K562 (cell line): ENCODE results near the gene SCFD2. TPM values are rescaled to one million over a fixed set of nuclear protein-coding genes. Genes with fewer than 3 reads are reported as not detected.
A peak's percentile ranks its signal among the peaks of the same experiment; 100 is the strongest.

Experiments
- ATAC-seq: fragments of 200-7000 bp; cut with Tn5 transposase; 3 replicates; pipeline ENCODE4 v1.9.1; 2020; ENCODE audit warnings: moderate library complexity
- BruUV-seq: library from RNA; stranded (reverse); fragments of 400-500 nt; replicated peaks from 2 replicates; lab custom pipeline; 2021; lab: Mats Ljungman, UMichigan
- CTCF ChIA-PET: fragments of 300-600 bp; formaldehyde crosslinking; extraction: SDS; loops from one replicate; lab custom pipeline; 2021; ENCODE audit warnings: low intra/inter-chr PET ratio; lab: Yijun Ruan, JAX
- POLR2A ChIA-PET: fragments of 300-600, 350-650 bp; sonication (Branson Sonifier 250); formaldehyde crosslinking; extraction: SDS; loops from one replicate; lab custom pipeline; 2021; ENCODE audit warnings: antibody characterized with exemption, inconsistent platforms; lab: Yijun Ruan, JAX
- DNase-seq, 4 experiments: peaks; one replicate each; pipeline versions ENCODE4 v3.0.0 to v3.0.0-alpha.2; 2011 to 2018; ENCODE audit warnings: low spot score in 3 of 4, mixed read lengths in 3 of 4; ENCODE audit errors: extremely low read depth in 1 of 4
- FAIRE-seq: peaks from 2 replicates; lab custom pipeline; 2011; peaks lifted over from hg19 to GRCh38; lab: Jason Lieb, UNC
- H2AFZ ChIP-seq: 2 replicates; pipeline ENCODE4 v1.6.0; 2011; ENCODE audit warnings: low read depth, low read length, control low read depth, inconsistent platforms
- H3K27ac ChIP-seq: fragments of 200-600 bp; 3 replicates; pipeline ENCODE4 v1.8.0; 2011; ENCODE audit warnings: low read depth, mild to moderate bottlenecking, control low read depth, inconsistent platforms, low read length, moderate library complexity, mixed read lengths; ENCODE audit errors: extremely low read depth
- H3K27me3 ChIP-seq, 2 experiments: fragments of 300-600 bp in 1 of 2; 2 replicates in 1 of 2; 3 replicates in 1 of 2; pipeline versions ENCODE4 v1.6.0 to v1.8.0; 2011; ENCODE audit warnings: inconsistent platforms in 2 of 2, low read length in 2 of 2, mild to moderate bottlenecking in 1 of 2, mixed read lengths in 1 of 2, moderate library complexity in 1 of 2; ENCODE audit not compliant: control insufficient read depth in 2 of 2, insufficient read depth in 2 of 2
- H3K36me3 ChIP-seq: fragments of 300-600 bp; 3 replicates; pipeline ENCODE4 v1.8.0; 2011; ENCODE audit warnings: mild to moderate bottlenecking, low read length, inconsistent platforms; ENCODE audit not compliant: control insufficient read depth, insufficient read depth
- H3K4me1 ChIP-seq, 2 experiments: fragments of 200-600 bp in 1 of 2; replicated peaks in 1 of 2; 2 replicates in 1 of 2; 3 replicates in 1 of 2; pipeline versions ENCODE4 v1.5.1 to v1.8.0; 2011; ENCODE audit warnings: inconsistent platforms in 2 of 2, low read length in 2 of 2, mild to moderate bottlenecking in 1 of 2, mixed read lengths in 1 of 2, moderate library complexity in 1 of 2; ENCODE audit not compliant: control insufficient read depth in 2 of 2, insufficient read depth in 2 of 2
- H3K4me2 ChIP-seq: 2 replicates; pipeline ENCODE4 v1.6.1; 2011; ENCODE audit warnings: low read length, control low read depth, inconsistent platforms, mixed read lengths; ENCODE audit not compliant: insufficient read depth
- H3K4me3 ChIP-seq: fragments of 200-600 bp; sonication (generic), shearing (Covaris generic); 2 replicates; pipeline ENCODE4 v1.5.1; 2016; ENCODE audit warnings: control low read depth, inconsistent platforms
- H3K79me2 ChIP-seq: fragments of 200-600 bp; 3 replicates; pipeline ENCODE4 v1.8.0; 2011; ENCODE audit warnings: low read length, inconsistent platforms; ENCODE audit not compliant: control insufficient read depth, insufficient read depth
- H3K9ac ChIP-seq, 2 experiments: 2 replicates each; pipeline versions ENCODE4 v1.6.0 to v1.6.1; 2011; ENCODE audit warnings: low read depth in 2 of 2, low read length in 2 of 2, control low read depth in 1 of 2, inconsistent platforms in 1 of 2, mild to moderate bottlenecking in 1 of 2, mixed read lengths in 1 of 2; ENCODE audit not compliant: insufficient read depth in 1 of 2
- H3K9me1 ChIP-seq: one replicate; pipeline ENCODE4 v1.6.0; 2011; ENCODE audit warnings: inconsistent platforms, mild to moderate bottlenecking, low read length, moderate library complexity; ENCODE audit not compliant: control insufficient read depth, insufficient read depth
- H3K9me3 ChIP-seq: replicated peaks from 2 replicates; pipeline ENCODE4 v1.5.1; 2011; ENCODE audit warnings: low read depth, low read length, inconsistent platforms; ENCODE audit not compliant: control insufficient read depth, insufficient read depth
- H4K20me1 ChIP-seq: replicated peaks from 2 replicates; pipeline ENCODE4 v1.6.1; 2011; ENCODE audit warnings: low read length, inconsistent platforms, mixed read lengths; ENCODE audit not compliant: control insufficient read depth, insufficient read depth
- CHD4 ChIP-seq: fragments of 200-600 bp; sonication (generic); IDR thresholded peaks from 3 replicates; pipeline ENCODE4 v1.6.1; 2012; ENCODE audit warnings: low read depth, mild to moderate bottlenecking, mixed read lengths, low read length, inconsistent platforms; ENCODE audit not compliant: insufficient read depth, insufficient replicate concordance, poor library complexity, severe bottlenecking
- ETV1 ChIP-seq: fragments of 450-650 bp; conservative IDR thresholded peaks from 2 replicates; pipeline ENCODE4 v1.6.1; 2016; ENCODE audit warnings: missing genetic modification characterization, control low read depth, low read depth, missing compliant biosample characterization
- FOXK2 ChIP-seq, 2 experiments: fragments of 450-650 bp; IDR thresholded peaks in 1 of 2; conservative IDR thresholded peaks in 1 of 2; 2 replicates each; pipeline ENCODE4 v1.6.1; 2016; ENCODE audit warnings: low read depth in 2 of 2, mild to moderate bottlenecking in 1 of 2
- MAFK ChIP-seq: IDR thresholded peaks from 2 replicates; pipeline ENCODE4 v1.6.1; 2011; ENCODE audit warnings: low read length, improper control_type of control experiment
- MEIS2 ChIP-seq: fragments of 450-650 bp; IDR thresholded peaks from 2 replicates; pipeline ENCODE4 v1.6.1; 2014; ENCODE audit warnings: mild to moderate bottlenecking; ENCODE audit not compliant: partially characterized antibody
- SMARCA5 ChIP-seq: fragments of 450-650 bp; IDR thresholded peaks from 2 replicates; pipeline ENCODE4 v1.6.1; 2016
- ZNF316 ChIP-seq: fragments of 450-650 bp; IDR thresholded peaks from 2 replicates; pipeline ENCODE4 v1.6.1; 2016
- ZNF589 ChIP-seq: fragments of 200-800 bp; sonication (Bioruptor generic); IDR thresholded peaks from 2 replicates; pipeline ENCODE4 v1.6.1; 2016; ENCODE audit warnings: low read depth, missing genetic modification characterization, missing compliant biosample characterization
- WGBS: fragments of 100-300 bp; shearing (Covaris generic); methylation state at CpG from one replicate; pipeline ENCODE4 v1.1.6; 2016; ENCODE audit warnings: low coverage, mixed read lengths; ENCODE audit not compliant: insufficient coverage; ENCODE audit errors: missing lambda C conversion rate; 5-methylcytosine and 5-hydroxymethylcytosine counted together
- in situ Hi-C: fragments of 300-500 bp; cut with MboI; formaldehyde crosslinking; loops from 4 replicates; pipeline ENCODE4 v1.15.0; 2018; ENCODE audit warnings: inconsistent platforms, mixed read lengths
- intact Hi-C: fragments of 100-400 bp; cut with micrococcal nuclease; formaldehyde crosslinking; loops from 2 replicates; pipeline ENCODE4 v1.14.2; 2022
- polyA plus RNA-seq, 8 experiments: library from polyadenylated mRNA; depleted of rRNA in 4 of 8; stranded (reverse) in 5 of 8; unstranded in 3 of 8; fragments of >200 nt; fragmentation: Nextera tagmentation in 2 of 8; fragmentation: Illumina TruSeq in 1 of 8; extraction: Ambion mirVana in 2 of 8; extraction: Trizol in 1 of 8; gene quantifications; 2 replicates each; pipeline versions ENCODE4 v1.2.1 to v1.2.3, GENCODE V29; 2011 to 2014; ENCODE audit warnings: inconsistent platforms in 1 of 8, missing spikeins in 1 of 8
- total RNA-seq, 7 experiments: library from RNA; depleted of rRNA in 6 of 7; stranded (reverse); fragments of >200 nt in 6 of 7; fragmentation: Illumina TruSeq in 2 of 7; extraction: Trizol in 2 of 7; gene quantifications; 2 replicates each; pipeline versions ENCODE4 v1.2.1 to v1.2.3, GENCODE V29; 2011 to 2021; ENCODE audit warnings: low replicate concordance in 1 of 7
- TF ChIP-seq, protein P1 (sequence below): fragments of 450-650 bp; conservative IDR thresholded peaks from 2 replicates; pipeline ENCODE4 v1.6.1; 2016; ENCODE audit warnings: missing genetic modification characterization, low read depth, mild to moderate bottlenecking, control low read depth, missing compliant biosample characterization

Gene SCFD2
- total and polyA plus RNA-seq, 9 of the 15 experiments (the other 6 are each of a cell fraction or from before 2014, with no cell fraction given) = 5.7 to 30.3 (median 22.8) TPM

- 65% methylated on average over 3 of the region's 3 CpGs for WGBS
- no TSS peak for BruUV-seq
- TF ChIP-seq ETV1 (tag) (0 out of 2 replicates have a peak, but pooled peaks have one; percentile 15), FOXK2 (conservative IDR thresholded peaks at IDR 0.05 in 1 of 2, IDR thresholded peaks at IDR 0.05 in 1 of 2; ENCODE audit: low read depth in 2 of 2) (no peak), ZNF589 (CRISPR knock-in tag) (0 out of 2 replicates have a peak, but pooled peaks have one; percentile 29)
- TF ChIP-seq, all 486 proteins: peak for 2
- Histone ChIP-seq H3K27me3 (no peaks in the 10 kb centered on the region), H3K4me3 (no peak overlapping the region), H3K4me2 (no peak overlapping the region), H3K9ac (no peak overlapping the region), H3K36me3 (no peaks in the 10 kb centered on the region), H3K4me1 (peaks cover 0 to 7% of the 10 kb centered on the region in 2 experiments; a peak in 1 of 5 replicates), H2AFZ (no peak overlapping the region), H3K9me3 (no peaks in the 10 kb centered on the region), H3K27ac (no peak overlapping the region), H3K9me1 (no peaks in the 10 kb centered on the region), H4K20me1 (no peaks in the 10 kb centered on the region), H3K79me2 (peaks cover 8% of the 10 kb centered on the region)
- intact Hi-C loops (no loop called here), in situ Hi-C loops (no loop called here)
- POLR2A ChIA-PET = interaction anchor here (0.6 kb wide), 1 partner anchor 46 kb away, joined by 4 read pairs; no protein-coding TSS in a partner anchor
- CTCF ChIA-PET = no interaction called here
- FAIRE-seq (no peak), ATAC-seq (no peak), DNase-seq (no peak)
Observed at GRCh38 chr4:53321151-53321983, 44.5 kb downstream of the SCFD2 start.

GRCh38 chr4:53315300-53315699, 50.6 kb downstream of the SCFD2 start:
- Histone ChIP-seq H3K36me3 (0 out of 3 replicates have a peak, but pooled peaks cover 8% of the 10 kb centered on the region), H3K79me2 (peaks cover 6% of the 10 kb centered on the region; the same call in 2 of the 3 replicates), H3K27ac (no peak overlapping the region), H4K20me1 (no peaks in the 10 kb centered on the region), H3K4me2 (no peak overlapping the region), H3K9me1 (no peaks in the 10 kb centered on the region), H3K4me3 (no peak overlapping the region), H2AFZ (no peak overlapping the region), H3K4me1 (no peaks in the 10 kb centered on the region), H3K9me3 (no peaks in the 10 kb centered on the region), H3K27me3 (no peaks in the 10 kb centered on the region), H3K9ac (no peak overlapping the region)
- FAIRE-seq (no peak), ATAC-seq (no peak), DNase-seq (no peak)
- in situ Hi-C loops (no loop called here), intact Hi-C loops (no loop called here)
- BruUV-seq = no TSS peak
- TF ChIP-seq, protein P1, sequence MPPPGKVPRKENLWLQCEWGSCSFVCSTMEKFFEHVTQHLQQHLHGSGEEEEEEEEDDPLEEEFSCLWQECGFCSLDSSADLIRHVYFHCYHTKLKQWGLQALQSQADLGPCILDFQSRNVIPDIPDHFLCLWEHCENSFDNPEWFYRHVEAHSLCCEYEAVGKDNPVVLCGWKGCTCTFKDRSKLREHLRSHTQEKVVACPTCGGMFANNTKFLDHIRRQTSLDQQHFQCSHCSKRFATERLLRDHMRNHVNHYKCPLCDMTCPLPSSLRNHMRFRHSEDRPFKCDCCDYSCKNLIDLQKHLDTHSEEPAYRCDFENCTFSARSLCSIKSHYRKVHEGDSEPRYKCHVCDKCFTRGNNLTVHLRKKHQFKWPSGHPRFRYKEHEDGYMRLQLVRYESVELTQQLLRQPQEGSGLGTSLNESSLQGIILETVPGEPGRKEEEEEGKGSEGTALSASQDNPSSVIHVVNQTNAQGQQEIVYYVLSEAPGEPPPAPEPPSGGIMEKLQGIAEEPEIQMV (tag) = no peak
- TF ChIP-seq MAFK (0 out of 2 replicates have a peak, but pooled peaks have one; percentile 7), CHD4 (no peak), MEIS2 (peak; percentile 18), ZNF316 (peak; percentile 50), SMARCA5 (no peak)
- 31% methylated on average over 1 of the region's 1 CpG for WGBS
- ChIA-PET CTCF (no interaction called here), POLR2A (interaction anchor here (0.6 kb wide), 1 partner anchor 1155 kb away, joined by 3 read pairs; no protein-coding TSS in a partner anchor)
